NCI-H774 (cell line): Measurements from ENCODE around the gene HDAC4.

ENCODE experiments used
- DNase-seq: peaks from one replicate; lab custom pipeline; 2025; lab: John Stamatoyannopoulos, UW

The HDAC4 gene

DNA sequence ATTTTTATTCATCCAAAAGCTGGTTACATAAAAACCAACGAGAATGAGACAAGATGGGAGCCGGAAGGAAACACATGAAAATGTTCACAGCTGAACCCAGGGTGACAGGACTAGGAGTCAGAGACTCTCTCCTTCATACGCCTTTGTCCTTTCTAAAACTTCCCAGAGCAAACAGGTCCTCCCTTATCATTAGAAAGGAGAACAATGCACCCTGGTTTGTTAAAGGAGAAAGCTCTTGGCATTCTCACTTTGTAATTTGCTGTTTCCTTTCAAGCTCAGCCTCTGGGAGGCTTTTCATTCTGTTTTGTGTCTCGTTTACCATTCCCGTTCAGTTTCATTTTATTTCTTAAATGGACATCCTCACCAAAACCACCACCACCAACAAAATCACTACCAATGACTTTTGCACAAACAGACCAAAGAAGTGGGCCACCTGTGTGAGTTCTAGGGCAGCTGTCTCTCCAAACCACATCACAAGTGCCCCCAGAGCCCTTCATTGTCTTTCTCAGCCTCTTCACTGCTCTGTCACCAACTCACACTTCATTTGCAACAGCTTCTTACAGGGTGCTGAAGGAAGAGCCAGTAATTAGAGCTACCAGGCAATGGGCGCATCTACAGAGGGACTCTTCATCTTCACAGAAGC is 105.3 kb downstream of the HDAC4 start:
- no peak for DNase-seq

GRCh38 chr2:239294571-239295054 is 106.2 kb downstream of the HDAC4 start:
- no peak for DNase-seq

DNA sequence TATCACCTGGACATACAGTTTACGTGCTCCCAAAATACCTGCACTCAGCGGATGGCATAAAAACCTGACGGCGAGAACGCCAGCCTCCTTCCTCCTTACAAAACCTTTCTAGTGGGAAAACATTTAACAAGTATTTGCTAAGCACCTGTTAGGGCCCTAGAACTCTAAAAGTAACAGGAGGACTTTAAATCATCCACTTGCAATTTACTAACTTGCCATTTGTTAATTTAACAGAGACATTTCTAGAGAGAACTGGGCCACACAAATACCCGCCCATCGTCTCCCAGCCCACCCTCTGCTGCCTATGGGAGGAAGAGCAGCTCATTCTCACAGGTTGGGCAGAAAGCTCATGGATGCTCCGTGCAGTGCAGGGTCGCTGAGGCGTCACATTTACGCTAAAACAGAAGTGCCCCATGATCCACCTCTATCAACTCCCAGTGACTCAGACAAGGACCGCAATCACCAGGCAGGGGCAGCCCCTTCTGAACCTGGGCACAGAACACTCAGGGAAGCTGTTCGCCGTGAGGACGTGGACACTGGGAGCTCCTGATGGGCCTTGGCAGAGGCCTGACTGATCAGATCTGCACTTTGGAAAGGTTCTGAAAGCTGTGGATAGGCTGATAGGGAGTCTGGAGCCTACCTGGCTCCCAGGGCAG is 106.9 kb downstream of the HDAC4 start:
- DNase-seq, result no peak

DNA sequence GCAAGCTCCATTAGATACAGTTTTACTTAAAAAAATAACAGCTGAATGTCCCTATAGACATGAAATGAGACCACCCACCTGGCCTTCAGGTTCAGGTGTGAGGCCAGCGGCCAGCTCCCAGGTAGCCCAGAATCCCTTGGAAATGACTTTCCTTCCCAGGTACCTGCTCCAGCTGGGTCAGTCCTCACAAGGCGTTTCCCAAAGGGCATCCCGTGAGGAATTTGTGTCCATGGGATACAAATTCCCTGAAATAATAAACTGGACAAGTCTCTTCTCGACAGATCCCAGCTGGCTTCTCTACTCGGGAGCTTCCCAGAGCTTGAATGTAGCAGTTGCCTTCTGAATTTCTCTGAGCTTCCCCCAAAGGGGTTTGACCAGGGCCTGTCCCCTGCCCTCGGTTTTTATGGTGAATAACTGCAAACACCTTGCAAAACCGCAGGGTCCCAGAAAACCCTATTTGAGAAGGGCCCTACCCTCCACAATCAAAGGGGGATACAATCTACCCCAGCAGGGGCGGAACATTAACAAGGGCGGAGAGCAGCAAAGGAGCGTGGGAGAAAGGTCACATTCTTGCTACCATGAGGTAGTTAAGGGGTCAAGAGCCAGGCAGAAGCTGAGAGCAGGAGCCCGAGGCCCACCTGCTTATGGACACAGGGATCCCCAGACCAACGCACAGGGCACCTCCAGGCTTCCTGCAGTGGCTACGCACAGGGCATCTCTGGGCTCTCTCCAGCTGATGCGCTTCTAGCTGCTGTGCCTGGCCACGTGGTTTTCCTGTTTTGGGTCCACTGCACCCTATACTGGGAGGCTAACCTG is 107.7 kb downstream of the HDAC4 start:
- DNase-seq, result no peak

DNA sequence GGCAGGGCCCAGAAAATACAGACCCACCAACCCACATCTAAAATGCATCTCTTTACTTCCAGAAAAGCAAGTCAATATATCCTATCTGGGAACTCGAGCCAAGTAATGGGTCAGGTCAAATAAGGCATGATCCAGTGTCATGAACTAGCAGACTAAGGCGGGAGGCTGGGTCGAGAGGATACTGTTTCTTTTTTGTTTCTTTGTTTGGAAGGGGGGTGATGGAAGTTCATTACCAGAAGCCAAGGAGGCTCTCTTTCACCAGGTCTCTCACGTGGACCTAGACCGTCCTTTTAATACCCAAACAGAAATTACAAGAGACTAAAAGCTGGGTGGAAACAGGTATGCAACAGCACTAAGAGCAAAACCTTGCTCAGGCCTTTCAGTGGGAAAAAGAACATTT is 108.3 kb downstream of the HDAC4 start:
- DNase-seq, result no peak

GRCh38 chr2:239291475-239292350 is 109.1 kb downstream of the HDAC4 start:
- DNase-seq, result peak; percentile 39

DNA sequence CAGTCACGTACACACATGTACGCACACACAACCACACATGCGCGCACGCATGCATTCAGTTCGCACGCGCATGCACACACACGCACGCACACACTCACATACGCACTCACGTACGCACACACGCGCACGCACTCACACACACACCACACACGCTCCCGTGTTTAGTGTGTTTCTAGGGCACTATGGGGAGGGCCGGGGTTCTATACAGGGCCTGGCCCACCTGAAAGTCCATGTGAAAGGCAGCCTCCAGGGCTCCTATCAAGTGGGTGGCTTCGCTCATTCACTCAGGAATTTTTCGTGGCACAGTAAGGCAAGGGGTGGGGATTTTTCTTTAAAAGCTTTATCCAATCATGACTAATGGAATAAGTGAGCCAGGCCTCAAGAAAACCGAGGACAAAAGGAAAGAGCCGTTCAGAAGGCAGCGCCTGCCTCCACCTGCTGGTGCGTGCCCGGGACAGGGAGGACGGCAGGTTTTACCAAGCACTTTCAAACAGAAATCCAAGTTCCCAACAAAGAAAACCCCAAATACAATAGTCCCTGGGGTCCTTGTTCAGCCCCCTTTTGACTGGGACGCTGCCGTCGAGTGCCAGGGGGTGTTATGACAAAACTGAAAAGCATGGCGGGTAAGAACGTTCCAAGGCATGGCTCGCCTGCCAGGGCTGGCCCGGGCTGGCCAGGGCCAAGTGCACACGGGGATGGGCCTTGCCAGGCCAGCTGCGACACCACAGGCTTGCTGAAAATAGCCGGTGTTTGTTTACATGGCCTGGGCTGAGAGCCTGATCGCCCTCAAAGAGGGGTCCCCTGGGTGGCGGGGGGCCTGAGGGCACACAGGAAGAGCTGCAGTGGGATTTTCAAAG is 110.0 kb downstream of the HDAC4 start:
- no peak for DNase-seq

DNA sequence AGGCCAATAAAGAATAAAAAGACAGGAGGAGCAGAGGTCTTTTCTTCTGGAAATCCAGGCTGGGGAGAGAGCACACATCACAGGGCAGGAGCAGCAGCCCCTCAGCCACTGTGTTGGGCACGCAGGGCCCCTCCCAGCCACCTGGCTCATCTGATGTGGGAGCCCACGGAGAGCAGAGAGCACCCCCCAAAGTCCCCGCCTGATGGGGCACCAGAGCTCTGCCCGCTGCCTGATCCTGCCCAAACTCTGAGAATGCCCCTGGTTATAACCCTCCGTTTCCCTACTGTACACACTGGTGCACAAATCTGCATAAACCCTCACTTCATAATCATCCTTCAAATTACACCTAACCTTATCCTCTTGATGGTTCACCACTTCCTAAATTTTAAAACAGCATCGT is 111.3 kb downstream of the HDAC4 start:
- DNase-seq, result no peak

GRCh38 chr2:239288951-239289511 is 111.8 kb downstream of the HDAC4 start:
- DNase-seq, result no peak

GRCh38 chr2:239288237-239288636 is 112.6 kb downstream of the HDAC4 start:
- DNase-seq, result no peak

DNA sequence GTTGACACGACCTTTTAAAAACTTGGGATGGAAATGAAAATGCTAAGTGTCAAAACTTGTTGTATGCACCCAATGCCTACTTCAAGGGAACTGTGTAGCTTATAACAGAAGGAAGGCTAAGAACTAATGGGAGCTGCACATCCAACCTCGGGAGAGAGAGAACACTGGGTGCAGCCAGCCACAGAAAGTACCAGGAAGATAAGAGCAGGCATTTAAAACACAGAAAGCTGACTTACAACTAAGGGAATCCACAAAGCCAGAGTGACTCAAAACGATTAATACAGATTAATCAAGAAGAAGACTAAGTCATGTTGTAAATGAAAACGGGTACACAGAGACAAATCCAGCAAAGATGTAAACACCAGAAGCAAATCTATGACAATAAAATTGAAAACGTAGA is 113.4 kb downstream of the HDAC4 start:
- DNase-seq, result no peak

DNA sequence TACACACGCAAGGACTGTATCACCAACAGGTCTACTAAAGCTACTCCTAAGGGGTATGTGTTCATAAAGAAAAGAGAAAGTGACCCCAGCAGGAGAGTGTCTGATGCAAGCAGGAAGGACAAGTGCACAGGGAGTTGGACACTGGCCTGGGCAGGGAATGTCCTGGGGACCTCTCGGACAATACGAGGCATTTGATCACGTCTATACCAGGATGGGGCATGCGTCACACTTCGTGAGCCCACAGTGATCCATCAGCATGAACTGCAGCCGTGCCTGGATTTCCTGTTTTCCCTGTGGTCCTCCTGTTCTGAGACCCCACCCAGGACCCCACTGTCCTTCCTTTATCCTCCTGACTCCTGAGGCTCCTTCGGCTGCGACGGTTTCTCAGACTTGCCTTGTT is 113.9 kb downstream of the HDAC4 start:
- no peak for DNase-seq

GRCh38 chr2:239285932-239286230 is 114.9 kb downstream of the HDAC4 start:
- DNase-seq, result no peak

DNA sequence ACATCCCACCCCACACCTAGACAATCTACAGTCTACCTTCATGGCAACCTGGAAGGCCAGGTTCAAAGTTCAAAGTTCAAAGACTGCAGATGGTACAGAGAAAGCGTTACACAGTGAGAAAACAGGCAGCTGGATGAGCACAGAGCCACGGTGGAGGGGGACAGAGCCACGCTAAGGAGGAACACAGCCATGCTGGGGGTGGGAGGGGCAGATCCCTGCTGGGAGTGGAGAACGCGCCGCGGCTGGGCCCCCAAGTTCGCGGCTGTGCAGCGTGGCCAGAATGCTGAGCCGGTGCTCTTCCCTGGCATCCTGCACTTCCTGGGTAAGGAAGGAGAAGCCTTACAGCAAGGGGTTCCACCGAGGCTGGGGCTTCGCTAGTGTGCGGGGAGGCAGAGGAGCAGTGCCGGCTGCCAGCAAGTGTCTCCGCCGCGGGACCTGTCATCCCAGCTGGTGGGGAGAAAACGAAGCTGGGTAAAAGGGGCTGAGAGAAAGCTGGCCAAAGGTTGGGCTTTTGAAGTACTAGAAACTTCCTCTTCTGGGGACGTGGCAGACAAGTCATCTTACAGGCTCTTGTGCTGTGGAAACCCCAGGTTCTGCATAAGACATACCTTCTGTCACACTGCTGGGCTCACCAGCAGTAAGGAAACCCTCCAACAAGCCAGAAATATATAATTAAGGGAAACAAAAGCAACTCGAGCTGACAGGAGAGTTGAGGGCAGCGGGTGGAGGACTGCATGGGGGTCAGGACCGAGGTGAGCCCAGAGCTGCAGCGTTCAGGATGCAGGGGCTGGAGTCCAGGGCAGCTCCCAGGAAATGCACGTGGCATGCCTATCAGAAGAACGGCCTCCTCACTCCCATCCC is 115.5 kb downstream of the HDAC4 start:
- DNase-seq, result no peak

GRCh38 chr2:239283961-239284795 is 116.6 kb downstream of the HDAC4 start:
- no peak for DNase-seq

- no peak for DNase-seq
These were observed 117.4 kb downstream of the HDAC4 start for GRCh38 chr2:239283288-239283945.

DNA sequence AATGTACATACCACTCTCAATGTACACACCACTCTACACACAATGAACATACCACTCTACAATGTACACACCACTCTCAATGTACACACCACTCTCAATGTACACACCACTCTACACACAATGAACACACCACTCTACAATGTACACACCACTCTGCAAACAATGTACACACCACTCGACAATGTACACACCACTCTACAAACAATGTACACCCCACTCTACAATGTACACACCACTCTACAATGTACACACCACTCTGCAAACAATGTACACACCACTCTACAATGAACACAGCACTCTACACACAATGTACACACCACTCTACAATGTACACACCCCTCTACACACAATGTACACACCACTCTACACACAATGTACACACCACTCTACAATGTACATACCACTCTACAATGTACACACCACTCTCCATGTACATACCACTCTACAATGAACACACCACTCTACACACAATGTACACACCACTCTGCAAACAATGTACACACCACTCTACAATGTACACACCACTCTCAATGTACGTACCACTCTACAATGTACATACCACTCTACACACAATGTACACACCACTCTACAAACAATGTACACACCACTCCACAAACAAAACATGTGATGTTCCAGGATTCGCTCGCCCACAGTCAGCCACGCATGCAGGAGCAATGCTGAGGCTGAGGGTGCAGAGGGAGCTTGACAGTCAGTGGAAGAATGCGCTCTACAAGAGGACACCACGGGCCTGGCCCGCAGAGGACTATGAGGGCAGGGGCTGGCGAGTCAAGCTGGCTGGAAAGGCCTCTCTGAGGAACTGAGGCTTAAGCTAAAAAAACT is 118.2 kb downstream of the HDAC4 start:
- DNase-seq, result no peak
